PC-9 (cell line): ENCODE data around the gene TMPRSS9. TPM values are rescaled to one million over a fixed set of nuclear protein-coding genes. Genes with fewer than 3 reads are reported as not detected.

ENCODE experiments used
- BruUV-seq: library from RNA; stranded (reverse); fragments of 400-500 nt; replicated peaks from 2 replicates; lab custom pipeline; 2021; lab: Mats Ljungman, UMichigan
- CTCF ChIA-PET: fragments of 300-600 bp; sonication (Branson Sonifier 250); formaldehyde crosslinking; loops from one replicate; lab custom pipeline; 2022; ENCODE audit warnings: antibody characterized with exemption; lab: Charles Lee
- POLR2A ChIA-PET: fragments of 300-600 bp; sonication (Branson Sonifier 250); formaldehyde crosslinking; loops from one replicate; lab custom pipeline; 2022; ENCODE audit warnings: antibody characterized with exemption; ENCODE audit not compliant: unreplicated experiment; lab: Charles Lee
- DNase-seq, 2 experiments: peaks; one replicate each; pipeline versions ENCODE4 v3.0.0 to v3.0.0-alpha.2; 2015 to 2022; ENCODE audit warnings: mixed read lengths in 1 of 2
- H2AFZ ChIP-seq: fragments of 200-600 bp; sonication (generic); 2 replicates; pipeline ENCODE4 v1.8.1; 2017; ENCODE audit warnings: antibody characterized with exemption
- H3F3A ChIP-seq: fragments of 200-600 bp; sonication (generic); 2 replicates; pipeline ENCODE4 v1.8.1; 2017; ENCODE audit warnings: antibody characterized with exemption, mild to moderate bottlenecking, low read depth; ENCODE audit not compliant: insufficient read depth
- H3K27ac ChIP-seq: fragments of 200-600 bp; sonication (generic); 2 replicates; pipeline ENCODE4 v1.6.1; 2016; ENCODE audit warnings: mixed run types
- H3K27me3 ChIP-seq: fragments of 200-600 bp; sonication (generic); 2 replicates; pipeline ENCODE4 v1.6.1; 2016; ENCODE audit warnings: low read depth, mixed run types; ENCODE audit not compliant: insufficient read depth
- H3K36me3 ChIP-seq: fragments of 200-600 bp; sonication (generic); 2 replicates; pipeline ENCODE4 v1.6.1; 2016; ENCODE audit warnings: low read depth, mixed run types
- H3K4me1 ChIP-seq: fragments of 200-600 bp; sonication (generic); replicated peaks from 2 replicates; pipeline ENCODE4 v1.6.1; 2016; ENCODE audit warnings: mixed run types; ENCODE audit not compliant: insufficient read depth
- H3K4me2 ChIP-seq: fragments of 200-600 bp; sonication (generic); 2 replicates; pipeline ENCODE4 v1.6.1; 2017; ENCODE audit warnings: mixed run types
- H3K4me3 ChIP-seq: fragments of 200-600 bp; sonication (generic); 2 replicates; pipeline ENCODE4 v1.6.1; 2016; ENCODE audit warnings: mixed run types
- H3K79me2 ChIP-seq: fragments of 200-600 bp; sonication (generic); 2 replicates; pipeline ENCODE4 v1.6.1; 2017; ENCODE audit warnings: low read depth, mixed run types
- H3K9me2 ChIP-seq: fragments of 200-600 bp; sonication (generic); 2 replicates; pipeline ENCODE4 v1.8.1; 2017; ENCODE audit warnings: mild to moderate bottlenecking; ENCODE audit not compliant: insufficient read depth
- H3K9me3 ChIP-seq: fragments of 200-600 bp; sonication (generic); 2 replicates; pipeline ENCODE4 v1.8.1; 2016; ENCODE audit warnings: low read depth; ENCODE audit not compliant: insufficient read depth
- H4K20me1 ChIP-seq: fragments of 200-600 bp; sonication (generic); 2 replicates; pipeline ENCODE4 v1.8.1; 2017; ENCODE audit not compliant: insufficient read depth
- CTCF ChIP-seq: fragments of 200-600 bp; sonication (generic); conservative IDR thresholded peaks from 2 replicates; pipeline ENCODE4 v1.6.1; 2017; ENCODE audit warnings: mixed run types, antibody characterized with exemption, mild to moderate bottlenecking, moderate library complexity
- EZH2 ChIP-seq: fragments of 200-600 bp; sonication (generic); IDR thresholded peaks from 2 replicates; pipeline ENCODE4 v1.8.0; 2017; ENCODE audit warnings: antibody characterized with exemption, low read depth
- intact Hi-C: fragments of 100-400 bp; cut with micrococcal nuclease; formaldehyde crosslinking; loops from one replicate; pipeline ENCODE4 v1.10.0; 2022; ENCODE audit not compliant: unreplicated experiment
- total RNA-seq: library from RNA; stranded (reverse); gene quantifications from 2 replicates; pipeline ENCODE4 v1.2.3, GENCODE V29; 2021

The TMPRSS9 gene
- total RNA-seq, 1 experiment from 2014 or later: 0.20 TPM

DNA sequence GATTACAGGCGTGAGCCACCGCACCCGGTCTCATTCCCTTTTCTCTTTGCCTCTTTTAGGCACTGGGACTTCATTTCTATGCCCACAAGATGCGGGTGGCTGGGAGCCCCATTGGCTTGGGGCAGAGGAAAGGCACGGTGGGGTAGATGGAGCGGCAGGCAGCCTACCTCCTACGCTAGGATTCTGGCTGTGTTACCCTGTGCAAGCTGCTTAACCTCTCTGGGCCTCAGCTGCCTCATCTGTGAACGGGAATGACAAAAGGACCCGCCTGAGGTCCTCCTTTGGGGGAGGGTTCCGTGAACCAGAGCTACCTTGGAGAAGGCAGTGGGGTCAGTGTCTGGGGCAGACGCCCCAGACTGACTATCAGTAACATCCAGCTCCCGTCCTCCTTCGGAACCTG, 42.8 kb upstream of the TMPRSS9 start:
- no peak overlapping the region for H3K4me3 ChIP-seq
- no TSS peak for BruUV-seq
- POLR2A ChIA-PET: no interaction called here
- H3K27ac ChIP-seq: no peak overlapping the region
- no peaks in the 10 kb centered on the region for H4K20me1 ChIP-seq
- H3K9me3 ChIP-seq: no peaks in the 10 kb centered on the region
- H3K79me2 ChIP-seq: no peaks in the 10 kb centered on the region
- no peak overlapping the region for H2AFZ ChIP-seq
- no peaks in the 10 kb centered on the region for H3K9me2 ChIP-seq
- no peak overlapping the region for H3K4me2 ChIP-seq
- no peaks in the 10 kb centered on the region for H3K4me1 ChIP-seq
- CTCF ChIA-PET: no interaction called here
- no peak for TF ChIP-seq CTCF
- no peak for TF ChIP-seq EZH2
- no peaks in the 10 kb centered on the region for H3K36me3 ChIP-seq
- intact Hi-C loops: no loop called here
- H3K27me3 ChIP-seq: no peaks in the 10 kb centered on the region
- no peaks in the 10 kb centered on the region for H3F3A ChIP-seq
- DNase-seq: no peak

GRCh38 chr19:2317756-2318155, 42.3 kb upstream of the TMPRSS9 start:
- H3F3A ChIP-seq: no peaks in the 10 kb centered on the region
- DNase-seq: no peak
- ChIA-PET POLR2A (no interaction called here), CTCF (no interaction called here)
- H3K9me2 ChIP-seq: no peaks in the 10 kb centered on the region
- no peak overlapping the region for H3K27ac ChIP-seq
- H3K36me3 ChIP-seq: no peaks in the 10 kb centered on the region
- no peaks in the 10 kb centered on the region for H4K20me1 ChIP-seq
- BruUV-seq: no TSS peak
- H3K4me3 ChIP-seq: no peak overlapping the region
- TF ChIP-seq CTCF (no peak), EZH2 (no peak)
- intact Hi-C loops: no loop called here
- no peaks in the 10 kb centered on the region for H3K79me2 ChIP-seq
- no peaks in the 10 kb centered on the region for H3K9me3 ChIP-seq
- H3K4me2 ChIP-seq: no peak overlapping the region
- no peaks in the 10 kb centered on the region for H3K27me3 ChIP-seq
- no peak overlapping the region for H2AFZ ChIP-seq
- H3K4me1 ChIP-seq: no peaks in the 10 kb centered on the region

- H3K4me2 ChIP-seq: no peak overlapping the region
- BruUV-seq: no TSS peak
- no peaks in the 10 kb centered on the region for H3K9me3 ChIP-seq
- intact Hi-C loops: no loop called here
- POLR2A ChIA-PET: no interaction called here
- no peak overlapping the region for H3K27ac ChIP-seq
- H3F3A ChIP-seq: no peaks in the 10 kb centered on the region
- H3K79me2 ChIP-seq: no peaks in the 10 kb centered on the region
- no peaks in the 10 kb centered on the region for H3K36me3 ChIP-seq
- no peak for DNase-seq
- H3K27me3 ChIP-seq: no peaks in the 10 kb centered on the region
- H2AFZ ChIP-seq: no peak overlapping the region
- no peaks in the 10 kb centered on the region for H3K9me2 ChIP-seq
- H3K4me1 ChIP-seq: no peaks in the 10 kb centered on the region
- no peaks in the 10 kb centered on the region for H4K20me1 ChIP-seq
- no peak for TF ChIP-seq EZH2
- no peak for TF ChIP-seq CTCF
- H3K4me3 ChIP-seq: no peak overlapping the region
- CTCF ChIA-PET: interaction anchor here (0.6 kb wide), 1 partner anchor 41 kb away, joined by 17 read pairs; no protein-coding TSS in a partner anchor
Measured at GRCh38 chr19:2318923-2319322, 41.1 kb upstream of the TMPRSS9 start.
